Esophagus squamous epithelium (tissue), 4 donors: ENCODE data around the gene CLASP2.

Experiments
- CTCF ChIP-seq, 6 experiments: fragments of 450-650 bp in 4 of 6; fragments of 200-600 bp in 2 of 6; sonication (generic) in 2 of 6; IDR thresholded peaks; one replicate each; pipeline ENCODE4 v1.5.1; 2016 to 2019; ENCODE audit warnings: antibody characterized with exemption in 6 of 6, mild to moderate bottlenecking in 4 of 6, moderate library complexity in 4 of 6
- POLR2A ChIP-seq, 4 donors: fragments of 450-650 bp; IDR thresholded peaks; one replicate each; pipeline ENCODE4 v1.6.1; 2017; ENCODE audit warnings: antibody characterized with exemption in 4 of 4, mild to moderate bottlenecking in 4 of 4, moderate library complexity in 3 of 4

GRCh38 chr3:33746416-33747116, 28.5 kb upstream of the CLASP2 start:
- TF ChIP-seq CTCF (IDR thresholded peaks at IDR 0.05) (no peak), POLR2A (IDR thresholded peaks at IDR 0.05) (no peak)
